Stimulated activated naive CD4-positive, alpha-beta T cell (primary cell): ENCODE results near the gene MYO1D.
A peak's percentile ranks its signal among the peaks of the same experiment; 100 is the strongest.
"Not testable (repeated sequence)": the region's sequence is repeated elsewhere in the genome, so short reads cannot be mapped to it uniquely, and the experiment has no call there.

Experiments
- DNase-seq, 6 experiments: peaks; one replicate each; lab custom pipeline; 2025; lab: John Stamatoyannopoulos, UW

Gene MYO1D

DNA sequence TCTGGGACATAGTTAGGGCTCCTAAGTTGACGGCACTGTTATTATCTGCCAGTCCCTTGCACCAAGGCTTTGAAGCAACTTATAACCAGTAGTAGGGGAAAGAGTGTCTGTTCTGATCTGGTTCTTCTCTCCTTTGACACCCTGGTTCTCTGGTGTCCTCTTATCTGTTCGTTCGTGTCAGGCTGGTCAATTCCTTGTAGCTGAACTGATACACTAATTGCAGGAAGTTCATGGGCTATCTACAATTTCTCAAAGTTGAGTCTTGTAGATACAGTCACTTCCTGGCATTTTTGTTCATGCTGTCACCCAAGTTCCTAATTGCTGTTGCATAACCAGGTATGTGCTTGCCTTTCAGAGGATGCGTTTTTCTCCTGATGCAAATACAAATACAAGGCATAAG, 17.3 kb upstream of the MYO1D start:
- no peak for DNase-seq

DNA sequence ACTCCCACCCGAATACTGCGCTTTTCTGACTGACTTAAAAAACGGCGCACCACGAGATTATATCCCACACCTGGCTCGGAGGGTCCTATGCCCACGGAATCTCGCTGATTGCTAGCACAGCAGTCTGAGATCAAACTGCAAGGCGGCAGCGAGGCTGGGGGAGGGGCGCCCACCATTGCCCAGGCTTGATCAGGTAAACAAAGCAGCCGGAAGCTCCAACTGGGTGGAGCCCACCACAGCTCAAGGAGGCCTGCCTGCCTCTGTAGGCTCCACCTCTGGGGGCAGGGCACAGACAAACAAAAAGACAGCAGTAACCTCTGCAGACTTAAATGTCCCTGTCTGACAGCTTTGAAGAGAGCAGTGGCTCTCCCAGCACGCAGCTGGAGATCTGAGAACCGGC, 10.5 kb upstream of the MYO1D start:
- DNase-seq, result not testable (repeated sequence)

DNA sequence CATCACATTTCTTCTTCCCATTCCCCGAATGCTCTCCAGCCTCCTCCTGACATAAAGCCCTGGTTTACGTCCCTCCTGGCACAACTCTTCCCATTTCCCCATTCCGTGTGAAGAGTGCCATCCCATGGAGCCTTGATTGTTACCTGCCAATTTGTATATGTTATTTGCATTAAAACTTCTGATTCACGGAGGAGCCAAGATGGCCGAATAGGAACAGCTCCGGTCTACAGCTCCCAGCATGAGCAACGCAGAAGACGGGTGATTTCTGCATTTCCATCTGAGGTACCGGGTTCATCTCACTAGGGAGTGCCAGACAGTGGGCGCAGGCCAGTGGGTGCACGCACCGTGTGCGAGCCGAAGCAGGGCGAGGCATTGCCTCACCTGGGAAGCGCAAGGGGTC, 10.0 kb upstream of the MYO1D start:
- not testable (repeated sequence) for DNase-seq

DNA sequence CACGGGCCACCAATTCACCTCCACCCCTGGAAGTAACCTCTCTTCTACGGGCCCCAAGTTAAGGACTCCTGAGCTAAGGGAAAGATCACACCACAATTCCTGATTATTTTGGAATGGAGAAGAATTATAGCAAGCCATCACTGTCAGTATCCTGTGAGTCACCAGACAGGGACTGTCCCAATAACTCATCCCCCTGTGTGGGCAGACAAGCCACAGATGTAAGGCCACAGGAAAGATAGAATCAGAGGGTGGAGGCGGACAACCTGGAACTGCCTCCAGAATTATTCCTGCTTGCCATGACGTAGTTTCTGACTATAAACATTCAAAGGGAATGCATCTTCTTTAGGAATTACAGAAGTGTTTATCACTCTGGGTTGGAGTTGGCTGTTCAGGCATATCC, 5.8 kb upstream of the MYO1D start:
- no peak for DNase-seq

DNA sequence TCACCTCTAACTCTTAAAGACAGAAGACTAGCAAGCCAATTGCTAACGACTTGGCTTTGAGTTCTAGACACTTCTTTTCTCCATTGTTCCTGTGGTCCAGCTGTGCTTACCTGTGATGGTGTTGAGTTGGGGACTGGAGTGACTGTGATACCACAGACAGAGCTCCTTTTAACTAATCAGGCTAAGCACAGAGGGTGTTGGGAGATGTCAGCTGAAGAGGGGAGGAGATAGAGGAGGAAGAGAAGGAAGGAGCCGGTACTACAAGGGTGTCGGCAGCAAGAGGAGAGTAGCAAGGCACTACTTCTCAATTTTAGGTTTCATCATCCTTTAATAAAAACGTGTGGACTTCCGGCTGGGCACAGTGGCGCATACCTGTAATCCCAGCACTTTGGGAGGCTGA, 5.1 kb upstream of the MYO1D start:
- DNase-seq, result no peak

DNA sequence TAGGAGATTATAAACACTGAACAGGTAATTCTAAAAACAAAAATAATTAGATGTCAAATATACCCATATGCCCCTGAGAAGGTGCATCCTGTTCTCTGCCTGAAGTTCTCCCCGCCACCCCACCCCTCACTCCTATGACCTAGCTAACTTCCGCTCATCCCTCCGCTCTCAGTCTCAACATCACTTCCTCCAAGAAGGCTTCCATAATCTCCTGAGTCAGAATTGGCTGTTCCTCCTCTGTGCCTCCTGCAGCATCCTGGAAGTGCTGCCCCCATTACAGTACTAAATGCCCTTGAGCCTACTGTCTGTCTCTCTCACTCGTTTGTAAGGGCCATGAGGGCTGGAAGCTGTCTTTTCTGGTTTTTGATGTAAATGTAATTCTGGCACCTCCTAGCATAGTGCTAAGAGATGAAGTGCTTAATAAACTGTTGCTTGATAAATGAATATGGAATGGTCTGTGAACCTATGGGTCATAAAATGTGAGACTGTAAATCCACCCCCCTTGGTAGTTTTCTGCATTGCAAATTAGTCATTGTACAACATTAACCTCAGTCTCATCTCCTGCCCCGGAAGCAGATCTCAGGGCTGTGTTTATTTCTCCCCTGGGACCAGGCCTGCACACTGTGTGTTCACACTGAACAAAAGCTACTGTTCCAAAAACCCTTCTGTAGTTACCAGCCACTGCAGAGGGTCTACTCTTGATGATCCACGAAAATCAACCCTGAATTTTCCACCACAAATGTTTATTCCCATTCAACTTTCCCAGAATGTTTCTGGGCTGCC, 3.9 kb upstream of the MYO1D start:
- DNase-seq, result no peak

DNA sequence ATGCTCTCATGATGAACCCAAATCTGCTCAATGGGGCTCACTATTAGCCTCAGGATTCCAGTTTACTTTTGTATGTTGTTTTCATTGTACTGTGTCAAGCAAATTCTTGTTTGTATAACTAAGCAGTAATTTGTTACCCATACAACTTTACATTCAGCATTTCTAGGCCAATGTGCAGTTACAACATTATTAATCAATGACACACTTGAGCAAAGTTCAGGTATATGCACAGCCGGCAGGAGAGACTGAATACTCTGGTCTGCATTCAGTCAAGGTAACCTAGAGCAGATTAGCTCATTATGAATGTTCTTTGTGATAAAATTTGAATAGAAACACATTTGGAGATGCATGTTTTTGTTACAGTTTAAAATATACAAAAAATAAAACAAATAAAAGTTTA, 2.2 kb upstream of the MYO1D start:
- DNase-seq, result no peak

DNA sequence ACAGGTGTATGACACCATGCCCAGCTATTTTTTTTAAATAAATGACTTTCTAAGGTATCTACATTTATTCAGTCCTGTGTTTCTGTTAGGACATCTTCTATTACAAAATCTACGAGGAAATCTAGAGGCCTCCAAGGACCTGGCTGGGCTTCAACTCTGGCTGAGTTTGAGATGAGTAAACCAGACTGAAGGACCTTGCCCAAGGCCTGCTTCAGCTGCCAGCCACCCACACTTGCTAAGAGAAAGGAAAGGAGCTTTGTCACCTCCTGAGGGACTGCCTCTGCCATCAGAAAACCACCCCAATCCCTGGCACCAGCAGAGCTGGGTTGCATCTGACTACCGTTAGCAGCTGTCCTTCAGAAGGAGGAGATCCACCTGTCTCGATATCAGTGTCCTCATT, 1.3 kb upstream of the MYO1D start:
- DNase-seq, result no peak

DNA sequence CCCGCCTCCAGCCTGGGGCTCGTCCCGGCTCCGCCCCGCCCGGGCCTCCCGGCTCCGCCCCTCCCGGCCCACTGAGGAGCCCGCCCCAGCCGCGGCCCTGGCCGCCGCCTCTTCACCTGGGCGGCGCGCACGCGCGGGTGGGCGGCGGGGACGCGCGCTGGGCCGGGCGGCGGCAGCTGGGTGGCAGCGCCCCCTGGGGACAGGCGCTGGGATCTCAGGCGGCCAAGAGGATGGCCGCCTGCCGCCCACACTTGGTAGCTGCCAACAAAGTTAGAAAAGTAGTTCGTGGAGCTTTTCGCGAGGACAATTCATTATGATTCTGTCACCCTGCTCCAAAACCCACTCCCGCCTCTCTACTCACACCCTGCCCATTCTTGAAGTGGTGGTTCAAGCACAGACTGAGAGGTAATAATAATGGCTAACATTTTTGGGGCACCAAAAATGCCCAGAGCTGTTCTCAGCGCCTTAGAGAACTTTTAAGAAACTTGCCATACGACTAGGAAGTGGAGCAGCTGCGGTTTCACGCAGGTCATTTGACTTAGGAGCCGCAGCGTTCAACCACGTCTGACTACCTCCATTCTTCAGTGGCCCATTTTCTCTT, 340 bp upstream of the MYO1D start:
- peak; percentile 87 to 95 (median 90) for DNase-seq

DNA sequence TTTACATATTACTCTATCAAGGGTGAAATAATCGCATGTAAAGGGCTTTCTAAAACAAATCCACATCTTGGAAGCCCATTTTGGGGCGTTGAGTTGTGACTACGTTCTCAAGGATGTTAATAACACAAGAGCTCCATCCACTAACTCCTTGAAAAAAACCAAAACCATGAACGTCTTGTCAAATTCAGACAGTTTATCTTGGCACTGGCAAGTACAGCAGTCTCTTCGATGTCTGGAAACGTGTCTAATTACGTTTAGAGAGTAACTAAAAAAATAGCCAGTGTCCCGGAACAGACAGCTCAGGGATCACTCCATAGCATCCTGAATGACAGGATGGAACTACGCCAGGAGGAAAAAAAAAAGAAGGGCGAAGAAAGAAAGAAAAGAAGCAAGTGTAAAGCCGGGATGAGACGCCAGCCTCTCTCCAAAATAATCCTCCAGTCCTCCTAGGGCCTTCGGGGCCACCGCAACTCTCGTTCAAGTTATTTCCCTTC, 954 bp downstream of the MYO1D start:
- no peak for DNase-seq

DNA sequence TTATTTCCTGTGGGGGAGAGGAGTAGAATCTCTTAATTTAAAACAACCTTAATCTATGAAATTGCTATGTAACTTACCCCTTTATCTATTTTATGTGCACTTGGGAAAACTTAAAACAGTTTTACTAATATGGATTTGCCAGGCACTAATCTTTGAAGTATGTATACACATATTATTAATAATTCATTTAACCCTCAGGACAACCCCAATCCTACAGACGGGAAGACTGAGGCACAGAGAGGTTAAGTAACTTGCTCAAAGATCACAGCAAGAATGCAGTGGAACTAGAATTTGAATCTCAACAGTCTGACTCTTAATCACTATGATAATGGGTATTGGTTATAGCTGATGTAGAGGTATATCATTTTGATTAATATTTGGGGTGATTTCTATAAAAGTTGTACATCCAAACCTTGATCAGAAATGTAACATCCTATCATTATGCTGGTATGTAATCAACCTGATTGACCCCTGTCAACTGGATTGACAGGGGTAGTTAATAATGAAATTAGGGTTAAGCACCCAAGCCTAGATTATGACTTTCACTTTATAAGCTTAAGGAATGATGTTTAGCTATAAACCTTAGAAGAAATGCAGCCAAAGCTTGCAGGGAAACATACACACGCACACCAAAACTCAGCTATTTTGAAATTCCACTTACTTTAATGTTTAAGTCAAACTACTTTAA, 1.6 kb downstream of the MYO1D start:
- DNase-seq, result no peak

DNA sequence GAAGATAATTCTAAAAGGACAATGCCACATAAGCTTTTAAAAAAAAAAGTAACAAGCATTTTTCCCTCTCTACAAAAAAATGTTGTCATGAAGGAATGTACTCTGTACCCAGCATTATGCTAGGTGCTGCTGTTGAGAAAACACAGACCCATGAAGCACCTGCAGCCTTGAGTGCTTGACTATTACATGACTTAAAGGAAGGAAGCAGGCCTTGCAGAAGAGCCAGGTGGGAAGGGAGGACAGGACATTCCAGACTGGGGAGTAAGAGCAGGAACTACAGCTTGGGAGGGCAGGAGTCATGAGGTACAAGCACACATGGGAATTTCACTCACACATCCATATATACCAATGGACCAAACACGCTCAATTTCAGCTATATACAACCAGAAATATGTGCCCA, 3.8 kb downstream of the MYO1D start:
- no peak for DNase-seq

DNA sequence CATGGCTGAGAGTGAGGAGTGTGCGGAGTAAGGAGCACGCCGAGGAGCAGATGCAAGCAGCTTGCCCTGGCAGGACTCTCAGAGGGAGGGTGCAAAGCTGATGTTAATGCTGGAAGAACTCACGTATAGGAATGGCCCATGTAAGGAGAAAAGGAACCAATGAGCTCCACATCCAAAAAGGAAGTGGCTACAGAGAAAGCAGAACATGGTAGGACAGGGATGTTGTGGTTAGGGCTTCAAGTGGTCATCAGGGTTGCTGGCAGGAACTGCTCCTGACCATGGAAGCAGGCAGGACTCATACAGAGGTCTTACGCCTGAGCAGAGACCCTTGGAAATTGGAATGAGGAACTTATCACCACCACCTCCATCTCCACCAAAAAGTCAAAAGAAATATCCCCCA, 5.2 kb downstream of the MYO1D start:
- no peak for DNase-seq

DNA sequence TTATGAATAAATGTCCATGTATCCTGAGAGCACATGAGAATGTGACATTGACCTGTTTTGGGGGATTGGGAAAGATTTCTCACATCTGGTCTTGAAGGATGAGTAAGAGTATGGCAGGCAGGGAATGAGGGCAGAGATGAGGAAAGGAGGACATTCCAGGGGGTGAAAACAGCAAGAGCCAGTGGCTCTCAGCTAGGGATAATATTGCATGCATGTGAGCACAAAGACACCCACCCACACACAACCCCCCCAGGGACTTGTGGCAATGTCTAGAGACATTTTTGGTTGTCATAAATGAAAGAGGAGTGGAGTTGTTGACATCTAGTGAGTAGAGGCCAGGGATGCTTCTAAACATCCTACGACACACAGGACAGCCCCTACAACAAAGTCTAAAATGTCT, 6.0 kb downstream of the MYO1D start:
- no peak for DNase-seq

DNA sequence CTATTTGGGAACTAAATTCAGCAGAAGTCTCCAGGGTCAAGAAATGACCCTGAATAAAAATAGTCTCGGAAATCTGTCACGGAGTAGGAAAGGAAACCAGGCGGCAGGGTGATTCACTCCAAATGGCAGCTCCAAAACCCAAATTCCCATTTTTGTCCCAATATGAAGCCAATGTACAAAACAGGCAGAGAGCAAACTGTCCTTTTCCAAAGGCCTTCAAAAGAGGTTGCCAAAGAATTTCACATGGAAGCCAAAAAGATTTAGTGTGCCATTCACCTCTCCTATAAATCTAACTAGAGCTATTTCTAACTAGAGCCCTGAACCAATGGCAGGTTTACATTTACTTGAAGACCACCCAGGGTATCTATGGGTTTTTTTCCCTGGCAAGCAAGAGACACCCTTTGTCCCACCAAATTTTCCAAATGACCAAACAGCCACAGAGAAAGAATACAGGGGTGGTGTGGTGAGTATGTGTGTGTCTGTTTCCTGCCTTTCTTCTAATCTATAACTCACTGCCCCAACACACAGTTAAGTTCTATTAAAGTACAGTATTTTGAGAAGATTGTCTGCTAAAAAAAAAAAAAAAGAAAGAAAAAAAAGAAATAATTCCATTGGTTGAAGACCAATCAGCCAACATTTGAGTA, 6.8 kb downstream of the MYO1D start:
- no peak for DNase-seq

DNA sequence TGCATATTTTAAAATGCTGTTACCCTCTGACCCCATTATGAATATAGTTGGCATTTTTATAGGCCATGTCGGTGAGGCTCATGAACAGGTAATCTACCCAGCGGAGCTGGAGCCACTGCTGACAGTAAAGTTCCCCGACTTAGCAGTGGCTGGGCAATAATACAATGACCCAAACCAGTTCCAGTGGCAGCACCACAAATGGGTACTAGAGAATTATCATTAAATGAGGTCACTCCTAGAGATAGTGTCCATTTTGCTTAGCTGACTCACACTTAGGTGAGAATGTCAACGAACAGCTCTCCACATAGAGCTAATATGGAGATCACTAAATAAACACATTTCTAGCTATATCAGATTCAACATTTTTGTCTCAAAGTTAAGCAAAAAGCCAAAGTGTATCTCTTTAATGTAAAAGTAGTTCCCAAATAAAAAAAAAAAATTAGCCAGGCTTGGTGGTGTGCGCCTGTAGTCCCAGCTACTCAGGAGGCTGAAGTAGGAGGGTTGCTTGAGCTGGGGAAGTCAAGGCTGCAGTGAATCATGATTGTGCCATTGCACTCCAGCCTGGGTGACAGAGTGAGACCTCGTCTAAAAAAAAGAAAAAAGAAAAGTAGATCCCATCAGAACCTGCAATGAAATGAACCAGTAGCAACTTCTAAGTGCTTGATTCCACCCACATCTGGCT, 7.4 kb downstream of the MYO1D start:
- DNase-seq, result no peak

DNA sequence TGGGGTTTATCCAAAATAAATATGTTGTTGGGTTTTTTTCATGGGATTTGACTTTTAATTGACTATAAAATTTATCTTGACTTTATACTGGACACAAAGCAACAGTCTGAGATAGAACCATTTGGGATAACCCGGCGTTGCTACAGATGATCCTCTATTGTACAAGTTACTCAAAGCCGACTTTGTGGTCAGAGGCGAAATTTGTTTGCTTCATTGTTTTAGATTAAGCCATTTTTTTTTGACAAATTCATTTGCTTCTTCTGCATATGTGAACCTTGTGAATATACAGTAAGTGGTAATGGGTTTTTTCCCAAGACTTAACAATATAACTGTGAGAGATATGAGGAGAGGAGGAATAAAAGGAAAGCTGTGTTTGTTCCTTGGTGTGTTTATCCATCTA, 11.8 kb downstream of the MYO1D start:
- DNase-seq, result no peak

DNA sequence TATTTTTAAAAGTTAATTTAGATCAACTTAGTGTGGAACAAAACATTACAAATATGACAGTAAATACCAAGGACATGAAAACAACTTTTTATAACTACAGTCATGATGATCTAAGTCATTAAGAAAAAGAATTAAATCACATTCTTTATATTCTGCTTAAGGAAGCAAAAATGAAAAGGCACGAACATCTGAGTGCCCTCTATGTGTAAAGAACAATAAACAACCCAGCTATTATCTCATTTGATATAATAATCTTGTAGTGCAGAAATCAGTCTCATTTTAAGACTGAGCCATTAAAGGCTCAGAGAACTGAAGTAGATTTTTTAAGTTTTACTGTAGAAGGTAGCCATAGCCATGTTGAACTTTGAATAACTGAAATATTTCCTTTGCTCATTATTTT, 13.4 kb downstream of the MYO1D start:
- DNase-seq, result no peak

DNA sequence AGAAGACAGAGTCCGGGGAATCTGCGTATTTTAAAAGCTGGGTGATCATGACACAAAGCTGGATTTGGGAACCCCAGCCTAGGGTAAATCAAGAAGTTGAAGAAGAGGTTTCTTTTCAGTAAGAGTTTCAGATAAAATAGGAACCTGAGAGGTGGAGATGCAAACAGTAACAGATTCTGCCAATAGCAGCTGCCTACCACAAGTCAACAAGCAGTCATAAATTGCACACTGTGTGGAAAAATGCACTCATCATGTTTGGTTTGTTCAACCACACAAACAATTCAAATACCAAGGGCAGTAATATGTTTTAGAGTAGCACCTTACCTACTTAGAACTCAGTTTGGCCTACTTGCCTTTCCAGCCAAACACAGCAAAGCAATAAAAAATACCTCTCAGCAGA, 14.0 kb downstream of the MYO1D start:
- no peak for DNase-seq

DNA sequence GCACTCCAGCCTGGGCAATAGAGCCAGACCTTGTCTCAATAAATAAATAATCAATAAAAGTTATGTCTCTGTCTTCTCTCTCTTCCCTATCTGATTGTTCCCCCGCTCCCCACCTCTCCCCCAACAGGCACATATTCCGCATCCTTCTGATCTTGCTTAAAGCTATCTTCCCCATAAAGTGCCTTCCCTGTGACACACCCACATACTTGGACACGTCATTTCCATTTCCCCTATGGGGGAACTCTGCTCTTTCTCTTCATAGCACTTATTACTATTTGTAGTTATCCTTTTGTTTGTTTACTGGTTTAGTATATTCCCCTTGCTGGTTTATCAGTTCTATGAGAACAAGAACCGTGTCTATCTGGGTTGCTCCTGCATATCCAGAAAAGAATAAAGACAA, 14.9 kb downstream of the MYO1D start:
- DNase-seq, result no peak

DNA sequence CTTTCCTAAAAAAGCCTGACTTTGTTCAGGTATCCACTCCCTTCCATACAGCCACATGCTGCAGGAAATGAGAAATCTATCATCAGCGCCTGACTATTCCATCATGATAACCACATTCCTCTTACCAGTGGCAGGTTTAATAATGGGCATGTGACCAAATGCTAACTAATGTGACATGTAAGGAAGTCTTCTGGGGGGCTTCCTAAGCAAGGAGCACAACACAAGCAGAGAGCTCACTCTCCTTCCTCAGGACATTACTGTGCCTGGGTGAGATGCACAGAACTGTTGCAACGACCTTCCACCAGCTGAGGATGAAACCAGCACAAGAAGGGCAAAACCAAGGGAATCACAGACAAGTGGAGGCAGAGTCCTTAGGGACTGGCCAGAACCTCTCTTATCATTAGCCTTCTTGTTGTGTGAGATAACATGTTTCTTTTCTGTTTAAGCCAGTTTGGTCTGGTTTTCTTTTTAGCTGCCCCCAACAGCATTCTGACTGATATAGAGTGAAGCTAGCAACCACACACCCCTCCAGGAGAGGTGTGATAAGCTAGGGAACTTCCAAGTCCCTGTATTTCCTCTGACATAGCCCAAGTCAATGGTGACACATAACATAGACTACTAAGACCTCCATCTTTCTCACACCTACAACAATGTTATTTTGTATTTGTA, 16.9 kb downstream of the MYO1D start:
- DNase-seq, result no peak

DNA sequence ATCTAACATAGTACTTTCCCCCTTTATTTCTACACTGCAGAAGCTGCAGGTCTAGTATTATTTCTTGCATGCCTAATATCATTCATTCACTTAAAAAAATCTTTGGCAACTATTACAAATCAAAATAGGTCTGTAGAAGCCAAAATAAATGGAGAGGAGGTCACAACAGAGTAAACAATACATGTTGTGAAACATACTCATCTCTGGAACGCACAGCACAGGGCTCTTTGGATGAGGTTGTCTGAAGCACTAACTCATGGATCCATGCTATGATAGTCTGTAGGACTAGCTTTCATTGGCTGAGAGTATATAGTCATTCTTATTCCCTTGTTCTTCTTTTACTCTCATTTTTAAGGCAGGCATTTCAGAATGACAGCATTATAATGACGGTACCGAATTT, 21.3 kb downstream of the MYO1D start:
- DNase-seq, result no peak
